ENCODE data around the gene NOM1. TPM values are rescaled to one million over a fixed set of nuclear protein-coding genes. Genes with fewer than 3 reads are reported as not detected.
A peak's percentile ranks its signal among the peaks of the same experiment; 100 is the strongest.
"Not testable (repeated sequence)": the region's sequence is repeated elsewhere in the genome, so short reads cannot be mapped to it uniquely, and the experiment has no call there.

Gene NOM1, protein sequence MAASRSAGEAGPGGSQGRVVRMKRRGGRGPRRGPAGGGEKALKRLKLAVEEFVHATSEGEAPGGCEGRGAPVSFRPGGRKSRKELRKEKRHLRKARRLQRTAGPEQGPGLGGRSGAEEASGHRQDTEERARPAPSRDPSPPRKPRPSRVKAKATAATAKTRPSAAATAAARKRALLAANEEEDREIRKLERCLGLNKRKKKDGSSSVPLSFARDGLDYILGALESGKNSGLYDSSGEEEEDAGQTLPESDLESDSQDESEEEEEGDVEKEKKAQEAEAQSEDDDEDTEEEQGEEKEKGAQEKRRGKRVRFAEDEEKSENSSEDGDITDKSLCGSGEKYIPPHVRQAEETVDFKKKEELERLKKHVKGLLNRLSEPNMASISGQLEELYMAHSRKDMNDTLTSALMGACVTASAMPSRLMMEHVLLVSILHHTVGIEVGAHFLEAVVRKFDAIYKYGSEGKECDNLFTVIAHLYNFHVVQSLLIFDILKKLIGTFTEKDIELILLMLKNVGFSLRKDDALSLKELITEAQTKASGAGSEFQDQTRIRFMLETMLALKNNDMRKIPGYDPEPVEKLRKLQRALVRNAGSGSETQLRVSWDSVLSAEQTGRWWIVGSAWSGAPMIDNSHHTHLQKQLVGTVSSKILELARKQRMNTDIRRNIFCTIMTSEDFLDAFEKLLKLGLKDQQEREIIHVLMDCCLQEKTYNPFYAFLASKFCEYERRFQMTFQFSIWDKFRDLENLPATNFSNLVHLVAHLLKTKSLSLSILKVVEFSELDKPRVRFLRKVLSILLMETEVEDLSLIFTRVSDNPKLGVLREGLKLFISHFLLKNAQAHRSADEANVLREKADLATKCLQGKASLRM
- 20.6 and 23.0 TPM in 2 replicates for total RNA-seq

DNA sequence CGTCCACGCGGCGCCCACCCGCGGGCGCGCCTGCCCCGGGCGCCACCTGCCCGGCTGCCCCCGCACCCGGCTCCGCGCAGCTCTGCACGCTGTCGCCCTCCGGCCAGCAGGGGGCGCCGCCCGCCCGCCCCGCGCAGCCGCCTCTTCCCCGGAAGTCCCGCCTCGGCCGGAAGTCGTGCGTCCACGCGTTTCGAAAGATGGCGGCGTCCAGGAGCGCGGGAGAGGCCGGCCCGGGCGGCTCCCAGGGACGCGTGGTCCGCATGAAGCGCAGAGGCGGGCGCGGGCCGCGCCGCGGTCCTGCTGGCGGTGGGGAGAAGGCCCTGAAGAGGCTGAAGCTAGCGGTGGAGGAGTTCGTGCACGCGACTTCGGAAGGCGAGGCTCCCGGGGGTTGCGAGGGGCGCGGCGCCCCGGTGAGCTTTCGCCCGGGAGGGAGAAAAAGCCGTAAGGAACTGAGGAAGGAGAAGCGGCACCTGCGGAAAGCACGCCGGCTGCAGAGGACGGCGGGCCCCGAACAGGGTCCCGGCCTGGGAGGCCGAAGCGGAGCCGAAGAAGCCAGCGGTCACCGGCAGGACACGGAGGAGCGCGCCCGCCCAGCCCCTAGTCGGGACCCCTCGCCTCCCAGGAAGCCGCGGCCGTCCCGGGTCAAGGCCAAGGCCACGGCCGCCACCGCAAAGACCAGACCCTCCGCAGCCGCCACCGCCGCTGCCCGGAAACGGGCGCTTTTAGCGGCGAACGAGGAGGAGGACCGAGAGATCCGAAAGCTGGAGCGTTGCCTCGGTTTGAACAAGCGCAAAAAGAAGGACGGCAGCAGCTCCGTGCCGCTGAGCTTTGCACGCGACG is at the start of gene NOM1:
Gene NOM1 (plus strand): TSS at position 172 of the 840 bp plus-strand sequence. CDS start 26 bp downstream, at position 198.
- peak; percentile 93 for DNase-seq

DNA sequence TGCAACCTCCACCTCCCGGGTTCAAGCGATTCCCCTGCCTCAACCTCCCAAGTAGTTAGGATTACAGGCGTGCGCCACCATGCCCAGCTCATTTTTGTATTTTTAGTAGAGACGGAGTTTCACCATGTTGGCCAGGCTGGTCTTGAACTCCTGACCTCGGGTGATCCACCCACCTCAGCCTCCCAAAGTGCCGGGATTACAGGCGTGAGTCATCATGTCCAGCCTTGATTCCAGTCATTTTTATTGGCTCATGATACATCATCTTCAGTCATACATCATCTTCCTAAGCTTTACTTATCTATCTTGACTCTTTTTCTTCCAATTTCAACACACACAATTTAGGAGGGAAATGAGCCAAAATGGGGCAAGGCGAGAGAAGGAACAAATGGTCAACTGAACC is 49.4 kb upstream of the NOM1 start:
- not testable (repeated sequence) for DNase-seq

DNA sequence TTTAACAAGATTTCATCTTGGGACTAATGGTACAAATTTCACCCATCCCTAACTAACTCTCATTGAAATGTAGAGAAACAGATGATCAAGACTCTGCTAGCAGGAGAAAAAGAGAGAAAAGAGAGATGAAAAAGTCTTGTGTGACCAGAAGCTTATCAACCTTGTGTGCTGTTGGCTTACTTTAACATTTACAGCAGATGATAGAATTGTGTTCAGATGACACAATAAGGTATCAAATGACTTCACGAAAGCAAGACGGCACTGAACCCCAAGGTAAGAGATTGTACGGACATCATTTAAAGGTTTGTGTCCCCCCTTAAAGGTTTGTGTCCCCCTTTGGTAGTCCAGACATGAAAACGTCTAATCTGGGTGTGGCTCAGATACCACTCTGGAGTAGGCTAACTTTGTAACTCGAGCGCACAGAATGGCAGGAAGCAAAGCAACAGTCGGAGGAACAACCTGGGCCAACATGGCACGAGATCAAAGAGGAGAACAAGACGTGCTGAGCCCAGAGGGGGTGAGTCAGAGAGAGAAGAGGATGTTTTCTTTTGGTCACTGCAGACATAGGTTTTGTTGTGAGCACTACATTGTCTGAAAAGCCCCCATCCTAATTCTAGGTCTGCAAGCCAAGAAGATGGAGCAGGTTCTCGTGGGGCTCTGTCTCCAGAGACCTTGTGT is 46.1 kb upstream of the NOM1 start:
- DNase-seq = peak; percentile 97

DNA sequence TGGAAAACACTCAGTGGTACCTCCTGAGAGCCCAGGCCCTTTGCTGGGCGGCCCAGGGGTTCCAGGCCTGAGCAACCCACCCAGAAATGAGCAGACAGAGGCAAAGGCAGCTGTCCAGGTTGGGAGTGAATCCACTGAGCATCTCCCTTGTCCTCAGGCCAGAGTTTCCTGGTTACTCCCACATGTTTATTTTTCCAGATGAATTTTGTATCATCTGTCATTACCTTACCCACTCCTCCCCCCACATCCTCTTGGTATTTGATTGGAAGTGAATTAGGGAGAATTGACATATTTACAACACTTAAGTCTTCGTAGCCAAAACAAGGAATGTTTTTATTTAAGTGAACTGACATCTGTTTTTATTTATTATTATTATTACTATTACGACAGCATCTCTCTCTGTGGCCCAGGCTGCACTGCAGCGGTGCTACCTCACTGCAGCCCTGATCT is 43.3 kb upstream of the NOM1 start:
- DNase-seq = no peak

DNA sequence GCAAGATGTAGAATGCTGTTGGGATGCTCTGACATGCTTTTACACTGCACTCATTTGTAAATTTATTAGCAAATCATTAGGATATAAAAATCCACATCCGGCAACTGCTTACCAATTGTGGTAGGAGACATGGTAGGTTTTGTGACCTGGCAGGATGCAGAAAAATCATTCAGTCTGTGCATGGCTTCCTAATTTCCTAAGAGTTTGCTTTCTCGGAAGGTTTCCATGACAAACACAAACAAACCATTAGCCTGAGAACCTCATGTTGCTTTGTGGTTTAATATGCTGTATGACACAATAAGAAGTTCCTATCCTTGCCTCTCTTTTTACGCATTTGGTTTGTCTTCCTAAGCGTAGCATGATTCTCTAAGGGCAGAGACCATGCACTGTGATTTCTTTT is 41.9 kb upstream of the NOM1 start:
- peak; percentile 59 for DNase-seq

DNA sequence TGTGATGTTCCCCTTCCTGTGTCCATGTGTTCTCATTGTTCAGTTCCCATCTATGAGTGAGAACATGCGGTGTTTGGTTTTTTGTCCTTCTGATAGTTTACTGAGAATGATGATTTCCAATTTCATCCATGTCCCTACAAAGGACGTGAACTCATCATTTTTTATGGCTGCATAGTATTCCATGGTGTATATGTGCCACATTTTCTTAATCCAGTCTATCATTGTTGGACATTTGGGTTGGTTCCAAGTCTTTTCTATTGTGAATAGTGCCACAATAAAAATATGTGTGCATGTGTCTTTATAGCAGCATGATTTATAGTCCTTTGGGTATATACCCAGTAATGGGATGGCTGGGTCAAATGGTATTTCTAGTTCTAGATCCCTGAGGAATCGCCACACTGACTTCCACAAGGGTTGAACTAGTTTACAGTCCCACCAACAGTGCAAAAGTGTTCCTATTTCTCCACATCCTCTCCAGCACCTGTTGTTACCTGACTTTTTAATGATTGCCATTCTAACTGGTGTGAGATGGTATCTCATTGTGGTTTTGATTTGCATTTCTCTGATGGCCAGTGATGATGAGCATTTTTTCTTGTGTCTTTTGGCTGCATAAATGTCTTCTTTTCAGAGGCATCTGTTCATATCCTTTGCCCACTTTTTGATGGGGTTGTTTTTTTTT is 39.8 kb upstream of the NOM1 start:
- not testable (repeated sequence) for DNase-seq

DNA sequence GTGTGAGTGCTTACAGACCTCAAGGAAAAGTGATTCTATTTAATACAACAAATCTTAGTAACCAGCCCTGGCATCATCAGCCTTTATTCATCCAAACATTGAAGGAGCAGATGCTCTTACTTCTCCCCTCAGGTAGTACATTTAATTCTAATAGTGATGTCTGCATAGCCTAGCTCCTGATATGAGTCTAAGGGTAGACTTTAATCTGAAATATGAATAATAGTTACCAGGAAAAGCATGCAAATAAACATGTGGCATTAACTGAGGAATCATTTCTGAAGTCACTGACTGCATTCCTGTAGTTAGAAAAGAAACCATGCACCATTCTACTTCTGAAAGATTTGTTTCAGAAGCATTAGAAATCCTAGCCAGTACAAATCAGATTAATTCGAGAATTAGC is 30.9 kb upstream of the NOM1 start:
- DNase-seq = no peak

DNA sequence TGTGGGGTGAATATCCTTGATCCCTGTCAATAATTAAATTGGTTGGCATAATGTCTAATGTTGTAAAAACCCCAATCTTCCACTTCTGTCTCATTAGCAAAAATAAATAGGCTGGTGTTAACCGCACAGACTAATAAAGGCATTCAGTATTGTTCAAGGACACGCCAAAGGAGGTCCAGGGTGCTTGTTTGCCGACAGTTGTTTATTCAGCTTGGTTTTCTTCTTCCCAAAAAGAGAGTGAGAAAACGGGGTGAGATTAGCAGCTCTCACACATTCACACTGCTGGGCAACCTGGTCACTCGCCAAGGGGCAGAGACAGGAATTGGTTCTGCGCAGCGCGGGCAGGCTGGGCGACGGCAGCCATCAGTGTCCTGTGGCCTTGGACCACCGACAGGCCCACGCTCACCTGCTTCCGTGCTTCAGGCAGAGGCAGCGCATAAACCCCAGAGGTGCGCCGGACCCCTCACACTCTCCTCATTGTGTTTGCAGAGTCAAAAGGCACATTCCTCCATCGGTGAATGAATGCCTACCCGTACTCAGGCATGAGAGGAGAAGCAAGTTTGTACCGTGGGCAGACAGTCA is 30.3 kb upstream of the NOM1 start:
- DNase-seq = no peak

DNA sequence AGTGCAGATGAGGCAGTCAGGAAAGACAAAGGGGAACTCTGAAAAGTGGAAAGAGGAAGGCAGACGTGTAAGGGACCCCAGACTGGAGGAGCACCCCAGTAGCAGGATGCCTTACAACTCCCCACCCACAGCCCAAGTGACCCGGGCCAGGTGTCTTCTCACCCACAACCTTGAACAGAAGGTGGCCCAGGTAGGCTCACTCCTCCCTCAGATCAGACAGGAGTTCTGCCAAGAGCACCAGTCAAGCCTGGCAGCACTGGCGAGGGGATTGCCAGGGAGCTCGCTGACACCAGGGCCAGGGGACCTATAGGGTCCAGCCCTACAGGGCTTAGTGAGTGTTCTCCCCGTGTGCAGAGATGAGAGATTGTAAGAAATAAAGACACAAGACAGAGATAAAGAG is 29.4 kb upstream of the NOM1 start:
- no peak for DNase-seq

DNA sequence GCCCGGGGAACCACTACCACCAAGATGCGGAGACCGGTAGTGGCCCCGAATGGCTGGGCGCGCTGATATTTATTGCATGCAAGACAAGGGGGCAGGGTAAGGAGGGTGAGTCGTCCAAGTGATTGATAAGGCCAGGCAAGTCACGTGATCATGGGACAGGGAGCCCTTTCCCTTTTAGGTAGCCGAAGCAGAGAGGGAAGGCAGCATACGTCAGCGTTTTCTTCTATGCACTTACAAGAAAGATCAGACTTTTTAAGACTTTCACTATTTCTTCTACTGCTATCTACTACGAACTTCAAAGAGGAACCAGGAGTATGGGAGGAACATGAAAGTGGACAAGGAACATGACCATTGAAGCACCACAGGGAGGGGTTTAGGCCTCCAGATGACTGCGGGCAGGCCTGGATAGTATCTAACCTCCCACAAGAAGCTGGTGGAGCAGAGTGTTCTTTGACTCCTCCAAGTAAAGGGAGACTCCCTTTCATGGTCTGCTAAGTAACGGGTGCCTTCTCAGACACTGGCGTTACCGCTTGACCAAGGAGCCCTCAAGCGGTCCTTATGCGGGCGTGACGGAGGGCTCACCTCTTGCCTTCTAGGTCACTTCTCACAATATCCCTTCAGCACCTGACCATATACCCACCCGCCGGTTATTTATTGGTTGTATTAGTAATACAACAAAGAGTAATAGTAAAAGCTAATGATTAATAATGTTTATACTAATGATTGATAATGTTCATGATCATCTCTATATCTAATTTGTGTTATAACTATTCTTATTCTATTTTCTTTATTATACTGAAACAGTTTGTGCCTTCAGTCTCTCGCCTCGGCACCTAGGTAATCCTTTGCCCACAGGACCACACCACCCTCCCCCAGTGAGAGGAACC is 28.8 kb upstream of the NOM1 start:
- not testable (repeated sequence) for DNase-seq

DNA sequence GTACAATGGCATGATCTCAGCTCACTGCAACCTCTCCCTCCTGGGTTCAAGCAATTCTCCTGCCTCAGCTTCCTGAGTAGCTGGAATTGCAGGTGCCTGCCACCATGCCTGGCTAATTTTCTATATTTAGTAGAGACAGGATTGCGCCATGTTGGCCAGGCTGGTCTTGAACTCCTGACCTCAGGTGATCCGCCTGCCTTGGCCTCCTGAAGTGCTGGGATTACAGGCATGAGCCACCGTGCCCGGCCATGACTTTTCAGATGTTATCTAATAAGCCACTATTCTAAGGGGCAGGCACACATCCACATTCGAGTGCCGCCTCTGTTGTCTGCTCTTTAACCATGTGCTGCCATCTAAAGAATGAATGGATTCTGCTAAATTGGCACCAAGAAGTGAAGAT is 27.2 kb upstream of the NOM1 start:
- not testable (repeated sequence) for DNase-seq

DNA sequence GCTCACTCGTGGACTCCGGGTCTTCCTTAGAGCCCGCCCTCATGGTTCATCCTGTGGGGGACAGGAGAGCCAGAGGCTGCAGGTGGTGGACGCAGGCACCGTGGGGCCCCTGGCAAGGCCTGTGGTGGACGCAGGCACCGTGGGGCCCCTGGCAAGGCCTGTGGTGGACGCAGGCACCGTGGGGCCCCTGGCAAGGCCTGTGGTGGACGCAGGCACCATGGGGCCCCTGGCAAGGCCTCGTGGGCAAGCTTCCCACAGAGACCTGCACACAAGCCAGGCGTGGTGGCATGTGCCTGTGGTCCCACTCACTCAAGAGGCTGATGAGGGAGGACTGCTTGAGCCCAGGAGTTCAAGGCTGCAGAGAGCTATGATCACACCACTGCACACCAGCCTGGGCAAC is 23.7 kb upstream of the NOM1 start:
- DNase-seq = not testable (repeated sequence)

DNA sequence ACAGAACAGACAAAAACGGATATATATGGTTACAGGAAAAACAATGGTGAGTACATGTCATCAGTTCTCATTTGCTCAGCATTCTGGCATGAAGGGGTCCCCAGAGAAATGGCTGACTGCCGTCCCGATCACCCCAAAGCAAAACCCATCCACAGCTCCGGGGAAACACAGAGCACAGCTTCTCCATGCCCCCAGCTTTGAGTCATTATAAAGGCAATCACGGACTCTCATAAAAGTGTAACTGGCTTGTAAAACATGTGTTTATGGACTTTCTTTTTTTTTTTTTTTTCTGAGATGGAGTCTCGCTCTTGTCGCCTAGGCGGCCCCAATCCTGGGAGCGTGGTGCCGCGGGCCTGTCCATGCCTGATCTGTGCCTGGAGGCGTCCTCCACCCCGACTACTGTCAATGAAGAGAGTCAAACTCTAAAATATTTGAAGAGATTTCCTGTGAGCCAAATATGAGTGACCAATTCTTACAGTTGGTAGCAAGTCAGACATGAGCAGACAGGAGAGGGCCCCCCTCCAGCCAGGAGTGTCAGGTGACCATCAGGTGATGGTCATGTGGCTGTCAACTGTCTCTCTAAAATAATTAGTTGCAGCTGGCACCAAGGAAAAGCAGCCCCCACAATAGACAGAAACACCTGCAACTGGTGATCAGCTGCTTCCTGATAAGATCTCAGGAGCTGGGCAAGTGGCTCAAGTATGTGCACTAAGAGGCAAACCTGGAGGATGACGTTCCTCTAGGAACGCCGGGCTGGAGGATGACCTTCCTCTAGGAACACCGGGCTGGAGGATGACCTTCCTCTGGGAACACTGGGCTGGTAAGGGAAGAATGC is 21.7 kb upstream of the NOM1 start:
- peak; percentile 99 for DNase-seq

DNA sequence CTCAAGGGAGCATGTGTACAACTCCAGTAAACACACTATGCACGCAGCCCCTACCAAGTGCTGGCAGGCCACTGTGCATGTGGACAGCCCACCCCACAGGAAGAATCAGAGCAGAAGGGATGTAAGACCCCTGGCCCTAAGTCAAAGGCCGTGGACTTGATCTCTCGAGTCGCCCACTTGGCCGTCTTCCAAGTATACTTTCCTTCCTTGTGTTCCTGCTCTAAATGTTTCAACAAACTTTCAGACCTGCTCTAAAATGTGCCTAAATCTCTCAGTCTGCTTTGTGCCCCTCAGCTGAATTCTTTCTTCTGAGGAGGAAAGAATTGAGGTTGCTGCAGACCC is 21.1 kb upstream of the NOM1 start:
- DNase-seq = no peak

DNA sequence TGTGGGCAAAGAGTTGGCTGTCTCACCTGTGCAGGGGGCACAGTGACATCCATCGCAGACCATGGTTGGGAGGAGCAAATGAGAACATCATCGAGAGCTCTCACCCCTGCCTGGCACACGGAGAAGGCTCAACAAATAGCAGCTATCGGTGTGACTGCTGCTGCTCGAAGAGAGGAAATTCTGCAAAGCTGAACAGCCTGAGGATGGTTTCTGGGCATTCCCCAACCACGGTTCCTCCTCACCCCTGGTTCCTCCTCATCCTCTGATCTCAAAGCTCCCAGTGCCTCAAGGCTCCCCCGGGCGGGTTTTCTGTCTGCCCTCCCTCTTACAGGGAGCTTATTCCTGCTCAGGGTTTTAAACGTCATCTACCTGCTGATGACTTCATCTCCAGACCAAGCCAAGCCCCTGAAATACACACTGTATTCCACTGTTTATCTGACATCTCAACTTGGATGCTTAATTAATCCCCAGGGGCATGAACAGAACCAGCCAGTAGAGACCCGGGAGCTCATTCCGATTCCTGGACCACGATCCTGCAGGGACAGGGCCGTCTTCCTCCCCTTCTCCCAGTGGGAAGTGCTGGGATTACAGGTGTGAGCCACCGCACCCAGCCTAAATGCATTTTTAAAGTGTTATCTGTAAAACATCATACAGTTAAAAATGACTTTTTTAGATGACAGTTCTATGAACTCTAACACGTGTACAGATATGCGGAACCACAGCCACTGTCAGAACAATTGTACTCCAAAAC is 19.5 kb upstream of the NOM1 start:
- no peak for DNase-seq

DNA sequence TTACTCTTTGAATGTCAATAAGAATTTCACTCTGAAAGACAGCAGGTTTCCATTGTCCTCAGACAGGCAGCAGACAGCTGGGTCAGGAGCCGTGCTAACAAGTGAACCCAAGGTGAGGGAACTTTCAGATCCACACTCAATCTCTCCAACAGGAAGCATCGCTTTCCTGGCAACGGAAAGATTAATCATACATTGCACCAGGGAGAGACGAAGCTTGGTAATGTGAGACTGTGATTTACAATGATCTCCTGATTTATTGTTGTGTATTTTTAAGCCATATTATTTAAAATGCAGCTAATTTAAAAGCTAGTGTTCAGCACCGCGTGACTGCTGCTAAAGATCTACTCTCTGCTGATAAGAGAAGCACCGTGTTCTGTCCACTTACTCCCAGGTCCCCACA is 17.5 kb upstream of the NOM1 start:
- DNase-seq = peak; percentile 97

DNA sequence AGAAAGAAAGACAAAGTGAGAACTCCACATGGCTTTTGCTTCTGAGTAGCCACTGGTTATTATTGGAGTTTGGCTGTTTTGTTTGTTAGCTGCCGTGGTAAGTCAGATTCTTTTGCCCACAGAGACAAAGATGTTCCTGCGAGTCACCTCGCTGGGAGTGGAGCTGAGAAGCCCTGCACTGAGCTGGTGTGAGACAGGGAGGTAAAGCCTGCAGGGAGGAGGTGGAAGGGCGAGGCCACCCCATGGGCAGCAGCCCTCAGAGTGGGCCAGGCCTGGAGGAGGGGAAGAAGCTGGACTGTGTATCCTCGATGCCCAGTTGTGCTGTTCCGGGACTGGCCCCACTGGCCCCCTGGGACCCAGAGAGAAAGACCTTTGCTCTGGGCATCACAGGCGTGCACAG is 14.3 kb upstream of the NOM1 start:
- no peak for DNase-seq

DNA sequence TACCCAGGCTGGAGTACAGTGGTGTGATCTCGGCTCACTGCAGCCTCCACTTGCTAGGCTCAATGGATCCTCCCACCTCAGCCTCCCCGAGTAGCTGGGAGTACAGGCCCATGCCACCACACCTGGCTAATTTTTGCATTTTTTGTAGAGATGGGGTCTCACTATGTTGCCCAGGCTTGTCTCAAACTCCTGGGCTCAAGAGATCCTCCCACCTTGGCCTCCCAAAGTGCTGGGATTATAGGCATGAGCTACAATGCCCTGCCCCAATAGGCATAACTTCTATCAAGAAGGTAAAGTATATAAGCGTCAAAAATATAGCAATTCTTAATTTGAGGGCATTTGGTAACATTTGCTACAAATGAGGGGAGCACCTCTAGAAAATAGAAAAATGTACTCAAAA is 12.7 kb upstream of the NOM1 start:
- not testable (repeated sequence) for DNase-seq

Measured in dermis blood vessel endothelial cell (primary cell).